Chondrocyte (in vitro differentiated cells): ENCODE measurements around the gene MFAP3L. TPM values are rescaled to one million over a fixed set of nuclear protein-coding genes. Genes with fewer than 3 reads are reported as not detected.

Experiments used
- DNase-seq: peaks from one replicate; pipeline ENCODE4 v3.0.0; 2021; ENCODE audit warnings: mixed read lengths, low spot score
- H3K27ac Mint-ChIP-seq: one replicate; pipeline ENCODE4 v1.8.0; 2021; ENCODE audit warnings: mild to moderate bottlenecking, moderate library complexity, mixed read lengths; ENCODE audit not compliant: unreplicated experiment
- H3K27me3 Mint-ChIP-seq: 2 replicates; pipeline ENCODE4 v1.8.0; 2021; ENCODE audit warnings: low read depth, mixed read lengths
- H3K36me3 Mint-ChIP-seq: 2 replicates; pipeline ENCODE4 v1.8.0; 2021; ENCODE audit warnings: low read depth, mixed read lengths
- H3K4me1 Mint-ChIP-seq: 2 replicates; pipeline ENCODE4 v1.8.0; 2021; ENCODE audit warnings: low read depth, mild to moderate bottlenecking, mixed read lengths
- H3K4me3 Mint-ChIP-seq: one replicate; pipeline ENCODE4 v1.8.0; 2021; ENCODE audit warnings: mild to moderate bottlenecking, moderate library complexity, mixed read lengths; ENCODE audit not compliant: unreplicated experiment
- H3K9me3 Mint-ChIP-seq: 2 replicates; pipeline ENCODE4 v1.8.0; 2021; ENCODE audit warnings: low read depth, mixed read lengths
- total RNA-seq: library from RNA; stranded (reverse); gene quantifications from 3 replicates; pipeline ENCODE4 v1.2.1, GENCODE V29; 2021
- TF ChIP-seq, protein P1 (sequence below): fragments of 200-600 bp; sonication (generic); IDR thresholded peaks from 2 replicates; pipeline ENCODE4 v1.5.0; 2021; ENCODE audit warnings: antibody characterized with exemption, mild to moderate bottlenecking, moderate library complexity

Gene MFAP3L
- total RNA-seq, 1 donor from 2014 or later, result 13.1 TPM

DNA sequence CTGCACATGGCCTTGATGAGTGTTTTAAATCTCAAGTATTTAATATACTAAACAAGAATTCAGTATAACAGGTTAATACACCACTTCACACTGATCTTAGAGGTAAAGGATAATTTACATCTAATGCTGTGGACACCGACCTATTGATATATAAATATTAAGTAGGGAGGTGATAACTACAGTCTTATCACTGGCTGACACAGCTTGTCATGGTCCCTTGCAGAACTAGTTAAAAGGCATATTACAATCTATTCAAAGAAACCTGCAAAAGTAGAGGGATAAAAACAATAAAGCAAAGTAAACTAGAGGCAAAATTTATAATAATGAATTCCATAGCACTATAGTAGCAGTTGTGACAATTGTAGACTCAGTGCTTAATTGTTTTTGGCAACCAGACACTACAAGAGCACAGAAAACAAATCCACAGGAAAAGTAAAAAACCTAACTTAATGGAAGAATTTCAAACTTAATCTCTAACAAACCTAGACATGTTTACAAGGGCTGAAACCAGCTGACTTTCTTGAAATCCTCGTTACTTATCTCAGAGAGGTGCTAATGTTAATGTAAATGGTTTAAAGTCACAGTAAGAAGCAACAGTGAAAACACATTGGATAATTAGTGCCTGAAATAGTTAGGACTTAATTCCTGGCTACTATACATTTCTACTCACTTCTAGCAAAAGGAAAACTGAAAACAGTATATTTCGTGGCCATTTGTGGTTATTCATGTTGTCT lies 25.0 kb downstream of the MFAP3L start:
- no peaks in the 10 kb centered on the region for H3K9me3 Mint-ChIP-seq
- peaks cover 2% of the 10 kb centered on the region for H3K36me3 Mint-ChIP-seq
- no peaks in the 10 kb centered on the region for H3K4me1 Mint-ChIP-seq
- no peak for DNase-seq
- TF ChIP-seq, protein P1, sequence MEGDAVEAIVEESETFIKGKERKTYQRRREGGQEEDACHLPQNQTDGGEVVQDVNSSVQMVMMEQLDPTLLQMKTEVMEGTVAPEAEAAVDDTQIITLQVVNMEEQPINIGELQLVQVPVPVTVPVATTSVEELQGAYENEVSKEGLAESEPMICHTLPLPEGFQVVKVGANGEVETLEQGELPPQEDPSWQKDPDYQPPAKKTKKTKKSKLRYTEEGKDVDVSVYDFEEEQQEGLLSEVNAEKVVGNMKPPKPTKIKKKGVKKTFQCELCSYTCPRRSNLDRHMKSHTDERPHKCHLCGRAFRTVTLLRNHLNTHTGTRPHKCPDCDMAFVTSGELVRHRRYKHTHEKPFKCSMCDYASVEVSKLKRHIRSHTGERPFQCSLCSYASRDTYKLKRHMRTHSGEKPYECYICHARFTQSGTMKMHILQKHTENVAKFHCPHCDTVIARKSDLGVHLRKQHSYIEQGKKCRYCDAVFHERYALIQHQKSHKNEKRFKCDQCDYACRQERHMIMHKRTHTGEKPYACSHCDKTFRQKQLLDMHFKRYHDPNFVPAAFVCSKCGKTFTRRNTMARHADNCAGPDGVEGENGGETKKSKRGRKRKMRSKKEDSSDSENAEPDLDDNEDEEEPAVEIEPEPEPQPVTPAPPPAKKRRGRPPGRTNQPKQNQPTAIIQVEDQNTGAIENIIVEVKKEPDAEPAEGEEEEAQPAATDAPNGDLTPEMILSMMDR, result no peak
- H3K4me3 Mint-ChIP-seq, result no peak overlapping the region
- H3K27ac Mint-ChIP-seq, result no peak overlapping the region
- no peaks in the 10 kb centered on the region for H3K27me3 Mint-ChIP-seq

DNA sequence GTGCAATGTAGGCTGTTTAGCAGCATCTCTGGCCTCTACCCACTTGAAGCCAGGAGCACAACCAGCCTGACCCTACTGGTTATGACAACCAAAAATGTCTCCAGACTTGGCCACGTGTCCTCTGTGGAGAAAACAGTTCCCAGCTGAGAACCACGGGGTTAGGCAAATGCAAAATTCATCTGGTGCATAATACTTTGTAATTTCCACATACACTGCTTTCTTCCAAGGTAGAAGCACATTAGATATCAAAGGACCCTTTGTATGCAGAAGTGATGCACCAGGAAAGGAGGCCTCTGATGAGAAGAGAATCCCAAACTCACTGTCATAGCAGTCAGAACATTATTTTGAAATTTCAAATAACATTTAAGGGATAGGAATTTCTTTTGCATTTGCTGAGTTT lies 26.3 kb downstream of the MFAP3L start:
- Mint-ChIP-seq H3K27me3 (no peaks in the 10 kb centered on the region), H3K36me3 (peaks cover 2% of the 10 kb centered on the region), H3K4me3 (no peak overlapping the region), H3K9me3 (no peaks in the 10 kb centered on the region), H3K4me1 (no peaks in the 10 kb centered on the region), H3K27ac (no peak overlapping the region)
- no peak for DNase-seq
- TF ChIP-seq, protein P1, result no peak

DNA sequence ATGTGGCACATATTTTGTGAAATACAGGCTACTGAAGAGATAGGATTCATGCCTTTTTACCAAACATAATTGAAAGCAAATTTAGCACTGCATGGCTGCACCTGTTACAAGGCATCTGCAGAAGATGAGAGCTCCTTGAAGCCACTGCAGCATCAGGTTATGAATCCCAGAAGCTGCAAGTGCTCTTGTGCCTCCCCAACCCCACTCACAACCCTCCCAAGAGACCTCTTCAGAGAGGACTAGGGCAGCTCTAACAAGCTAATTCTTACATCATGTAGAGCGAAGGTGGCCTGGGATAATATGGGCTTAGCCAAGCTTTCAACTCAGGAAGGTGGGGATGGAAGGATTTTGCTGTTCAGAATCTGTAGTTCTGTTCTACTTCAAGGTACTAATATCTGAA lies 27.2 kb downstream of the MFAP3L start:
- Mint-ChIP-seq H3K4me3 (no peak overlapping the region), H3K27ac (no peak overlapping the region), H3K27me3 (no peaks in the 10 kb centered on the region), H3K4me1 (no peaks in the 10 kb centered on the region), H3K9me3 (no peaks in the 10 kb centered on the region), H3K36me3 (peaks cover 2% of the 10 kb centered on the region)
- no peak for DNase-seq
- TF ChIP-seq, protein P1, result no peak

DNA sequence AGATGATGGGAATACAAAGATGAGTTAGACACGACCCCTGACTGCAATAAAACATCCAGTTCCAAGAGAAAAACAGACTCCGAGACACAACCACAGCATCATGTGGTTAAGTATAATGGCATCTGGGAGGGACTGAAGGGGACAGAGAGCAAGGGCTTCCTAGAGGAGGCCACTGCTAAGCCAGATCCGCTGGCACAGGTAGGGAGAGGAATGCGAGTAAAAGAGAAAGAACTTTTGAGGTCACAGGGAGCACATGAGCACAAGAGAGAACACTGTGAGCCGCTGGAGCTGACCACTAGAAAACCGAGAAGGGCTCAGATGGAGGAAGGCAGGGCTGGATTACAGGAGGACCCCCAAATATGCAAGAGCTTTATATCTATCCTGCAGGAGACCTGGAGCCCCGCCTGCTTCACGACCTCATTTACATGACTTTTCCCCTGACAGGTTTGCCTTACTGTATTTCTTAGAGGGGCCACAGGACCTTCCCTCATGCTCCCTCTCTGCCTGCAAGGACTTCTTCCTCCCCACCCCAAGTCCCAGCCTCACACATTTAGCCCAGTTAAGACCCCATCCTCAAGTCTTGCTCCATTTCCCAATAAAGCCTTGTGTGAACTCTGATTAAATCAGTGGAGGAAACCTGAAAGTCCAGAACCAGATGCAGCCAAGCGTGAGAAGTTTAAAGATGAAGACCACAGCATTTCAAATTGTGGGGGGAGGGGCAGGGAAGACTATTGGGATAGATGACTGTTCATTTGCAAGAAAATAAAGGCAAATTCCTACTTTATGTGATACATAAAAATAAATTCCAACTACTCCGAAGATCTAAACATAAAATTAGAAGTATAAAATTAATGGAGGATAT lies 29.6 kb downstream of the MFAP3L start:
- DNase-seq, result no peak
- no peaks in the 10 kb centered on the region for H3K9me3 Mint-ChIP-seq
- no peaks in the 10 kb centered on the region for H3K4me1 Mint-ChIP-seq
- H3K36me3 Mint-ChIP-seq, result peaks cover 6% of the 10 kb centered on the region
- no peak overlapping the region for H3K27ac Mint-ChIP-seq
- no peaks in the 10 kb centered on the region for H3K27me3 Mint-ChIP-seq
- H3K4me3 Mint-ChIP-seq, result no peak overlapping the region
- TF ChIP-seq, protein P1, result no peak

DNA sequence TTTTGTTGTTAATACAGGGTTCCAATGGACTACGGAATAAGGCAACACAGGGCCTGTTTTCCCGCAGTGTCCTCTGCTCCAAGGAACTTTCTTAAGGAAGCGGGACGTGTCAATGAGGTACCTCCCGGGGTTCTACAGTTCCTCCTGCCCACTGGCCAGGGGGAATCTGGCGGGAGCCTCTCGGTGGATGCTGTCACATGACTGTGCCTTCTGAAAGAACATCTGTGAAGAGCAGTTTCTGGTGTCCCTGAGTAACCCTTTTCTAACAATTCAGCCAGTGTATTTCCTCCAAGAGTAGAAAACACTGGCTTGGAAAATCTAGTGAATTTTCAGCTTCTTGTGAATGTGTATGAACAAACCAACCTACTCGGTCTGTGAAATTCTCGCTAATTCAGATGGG lies 32.7 kb downstream of the MFAP3L start:
- no peak overlapping the region for H3K4me3 Mint-ChIP-seq
- TF ChIP-seq, protein P1, result no peak
- peaks cover 6% of the 10 kb centered on the region for H3K4me1 Mint-ChIP-seq
- no peak overlapping the region for H3K27ac Mint-ChIP-seq
- no peaks in the 10 kb centered on the region for H3K9me3 Mint-ChIP-seq
- H3K27me3 Mint-ChIP-seq, result no peaks in the 10 kb centered on the region
- DNase-seq, result no peak
- peaks cover 9% of the 10 kb centered on the region for H3K36me3 Mint-ChIP-seq
